ENCODE results near the gene TIMM29.
"Not testable (repeated sequence)": the region's sequence is repeated elsewhere in the genome, so short reads cannot be mapped to it uniquely, and the experiment has no call there.

The TIMM29 gene

DNA sequence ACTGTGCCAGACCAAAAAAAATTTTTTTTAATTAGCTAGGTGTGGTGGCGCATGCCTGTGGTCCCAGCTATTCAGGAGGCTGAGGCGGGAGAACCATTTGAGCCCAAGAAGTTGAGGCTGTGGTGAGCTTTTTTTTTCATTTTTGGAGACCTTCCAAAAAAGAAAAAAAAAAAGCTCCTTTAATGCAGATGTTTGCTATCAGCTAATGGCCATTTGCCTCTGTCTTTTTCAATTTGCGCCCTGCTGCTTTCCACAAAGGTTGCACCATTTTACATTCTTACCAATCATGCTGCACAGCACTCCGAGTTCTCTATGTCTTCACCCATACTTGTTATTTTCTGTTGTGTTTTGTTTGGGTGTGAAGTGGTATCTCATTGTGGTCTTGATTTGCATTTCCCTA lies 16.7 kb downstream of the TIMM29 start:
- DNase-seq (ENCODE audit: low spot score): no peak

- DNase-seq (ENCODE audit: low spot score): no peak
Measured at GRCh38 chr19:10946958-10947657, 18.5 kb downstream of the TIMM29 start.

- no peak for DNase-seq (ENCODE audit: low spot score)
Measured at GRCh38 chr19:10952809-10953208, 24.2 kb downstream of the TIMM29 start.

GRCh38 chr19:10959277-10959968 lies 30.8 kb downstream of the TIMM29 start:
- DNase-seq (ENCODE audit: low spot score): not testable (repeated sequence)

DNA sequence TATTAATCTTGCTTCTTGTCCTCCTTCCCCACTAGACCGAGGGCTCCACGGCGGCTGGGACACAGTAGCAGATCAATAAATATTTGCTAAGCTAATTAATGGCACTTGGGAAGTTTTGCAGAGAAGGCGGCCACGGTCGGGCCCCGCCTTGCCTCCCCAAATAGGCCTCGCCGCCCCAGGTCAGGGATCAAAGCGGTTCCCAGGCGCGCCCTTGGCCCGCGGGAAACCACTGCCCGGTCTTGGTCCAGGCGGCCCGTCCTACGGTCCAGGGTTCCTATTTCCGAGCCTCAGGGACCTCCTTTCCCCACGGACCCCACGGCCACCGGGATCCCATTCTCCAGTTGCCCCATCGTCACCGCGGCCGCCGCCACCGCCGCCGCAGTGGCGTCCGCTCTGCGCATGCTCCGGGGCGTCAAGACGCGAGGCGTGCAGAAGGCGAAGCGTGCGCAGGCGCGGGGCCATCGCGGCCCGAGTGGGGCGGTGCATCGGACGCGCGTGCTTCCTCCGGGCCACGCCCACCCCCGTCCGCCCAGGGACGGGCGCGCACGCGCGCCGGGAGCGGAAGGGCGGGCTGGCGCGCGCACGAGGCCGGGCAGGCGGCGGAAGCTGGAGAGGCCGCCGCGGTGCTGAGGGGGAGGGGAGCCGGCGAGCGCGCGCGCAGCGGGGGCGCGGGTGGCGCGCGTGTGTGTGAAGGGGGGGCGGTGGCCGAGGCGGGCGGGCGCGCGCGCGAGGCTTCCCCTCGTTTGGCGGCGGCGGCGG lies 31.9 kb downstream of the TIMM29 start, which contains the start of gene SMARCA4:
SMARCA4 (plus strand) TSS at position 717 of the 759 bp plus-strand sequence. CDS start 23,122 bp downstream, outside the sequence.
- peak; percentile 98 for DNase-seq (ENCODE audit: low spot score)

- DNase-seq (ENCODE audit: low spot score): no peak
Measured at GRCh38 chr19:10961073-10961860, 32.7 kb downstream of the TIMM29 start.

GRCh38 chr19:10962863-10963262 lies 34.3 kb downstream of the TIMM29 start:
- no peak for DNase-seq (ENCODE audit: low spot score)

DNA sequence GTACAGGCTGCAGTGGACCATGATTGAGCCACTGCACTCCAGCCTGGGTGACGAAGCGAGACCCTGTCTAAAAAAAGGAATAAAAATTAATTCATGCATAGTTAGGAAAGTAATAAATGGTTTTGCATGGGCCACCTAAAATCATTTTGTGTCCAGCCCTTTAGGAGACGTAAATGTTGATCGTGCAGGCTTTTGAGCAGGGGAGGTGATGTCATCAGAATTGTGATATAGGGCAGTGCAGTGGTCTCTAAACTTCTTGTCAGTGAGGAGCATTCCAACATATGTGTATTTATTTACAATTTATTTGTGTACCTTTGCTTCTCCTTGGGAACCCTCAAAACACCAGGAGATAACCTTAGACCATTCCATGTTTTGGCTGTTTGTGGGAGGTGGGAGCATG lies 35.3 kb downstream of the TIMM29 start:
- DNase-seq (ENCODE audit: low spot score): no peak

- no peak for DNase-seq (ENCODE audit: low spot score)
Measured at GRCh38 chr19:10964903-10965302, 36.3 kb downstream of the TIMM29 start.

DNA sequence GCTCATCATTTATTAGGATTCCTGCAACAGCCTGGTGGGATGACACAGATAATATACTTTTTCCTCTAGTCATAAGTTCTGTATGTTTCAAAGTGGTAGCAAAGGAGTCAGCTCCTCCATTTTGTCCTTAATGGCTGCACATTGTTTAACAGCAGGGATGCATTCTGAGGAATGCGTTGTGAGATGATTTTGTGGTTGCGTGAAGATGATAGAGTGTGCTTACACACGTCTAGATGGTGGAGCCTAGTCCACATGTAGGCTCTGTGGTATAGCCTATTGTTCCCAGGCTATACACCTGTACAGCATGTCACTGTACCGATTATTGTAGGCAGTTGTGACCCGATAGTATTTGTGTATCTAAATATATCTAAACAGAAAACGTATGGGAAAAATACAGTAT lies 36.8 kb downstream of the TIMM29 start:
- no peak for DNase-seq (ENCODE audit: low spot score)

- DNase-seq (ENCODE audit: low spot score): no peak
Measured at GRCh38 chr19:10966809-10967208, 38.2 kb downstream of the TIMM29 start.

GRCh38 chr19:10968527-10969135 lies 40.0 kb downstream of the TIMM29 start:
- no peak for DNase-seq (ENCODE audit: low spot score)

GRCh38 chr19:10971107-10971726 lies 42.6 kb downstream of the TIMM29 start:
- DNase-seq (ENCODE audit: low spot score): no peak

DNA sequence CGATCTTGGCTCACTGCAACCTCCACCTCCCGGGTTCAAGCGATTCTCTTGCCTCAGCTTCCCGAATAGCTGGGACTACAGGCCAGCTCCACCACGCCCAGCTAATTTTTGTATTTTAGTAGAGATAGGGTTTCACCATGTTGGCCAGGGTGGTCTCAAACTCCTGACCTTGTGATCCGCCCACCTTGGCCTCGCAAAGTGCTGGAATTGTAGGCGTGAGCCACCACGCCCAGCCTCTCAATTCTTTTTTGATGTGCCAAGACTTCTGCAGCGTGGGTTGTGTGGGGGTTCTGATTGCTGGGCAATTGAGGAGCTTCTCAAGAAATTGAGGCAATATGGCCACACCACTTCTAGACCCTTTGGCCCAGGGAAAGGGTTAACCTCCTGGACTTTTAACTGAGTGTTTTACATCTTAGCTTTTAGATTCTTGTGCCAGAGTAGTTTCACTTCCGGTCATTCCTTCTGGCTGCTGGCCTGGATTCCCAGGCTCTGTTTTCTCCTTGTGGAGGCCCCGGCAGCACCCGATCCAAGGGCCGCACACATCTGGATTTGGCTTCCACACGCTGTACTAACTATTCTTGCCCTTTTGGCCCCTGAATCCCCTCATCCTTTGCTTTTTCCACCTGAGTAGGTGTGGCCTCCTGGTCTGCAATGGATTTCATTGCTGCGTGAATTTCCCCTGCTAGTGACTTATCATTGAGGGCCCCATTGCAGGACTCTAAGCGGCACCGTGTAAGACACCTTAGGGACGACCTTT lies 46.9 kb downstream of the TIMM29 start:
- no peak for DNase-seq (ENCODE audit: low spot score)

DNA sequence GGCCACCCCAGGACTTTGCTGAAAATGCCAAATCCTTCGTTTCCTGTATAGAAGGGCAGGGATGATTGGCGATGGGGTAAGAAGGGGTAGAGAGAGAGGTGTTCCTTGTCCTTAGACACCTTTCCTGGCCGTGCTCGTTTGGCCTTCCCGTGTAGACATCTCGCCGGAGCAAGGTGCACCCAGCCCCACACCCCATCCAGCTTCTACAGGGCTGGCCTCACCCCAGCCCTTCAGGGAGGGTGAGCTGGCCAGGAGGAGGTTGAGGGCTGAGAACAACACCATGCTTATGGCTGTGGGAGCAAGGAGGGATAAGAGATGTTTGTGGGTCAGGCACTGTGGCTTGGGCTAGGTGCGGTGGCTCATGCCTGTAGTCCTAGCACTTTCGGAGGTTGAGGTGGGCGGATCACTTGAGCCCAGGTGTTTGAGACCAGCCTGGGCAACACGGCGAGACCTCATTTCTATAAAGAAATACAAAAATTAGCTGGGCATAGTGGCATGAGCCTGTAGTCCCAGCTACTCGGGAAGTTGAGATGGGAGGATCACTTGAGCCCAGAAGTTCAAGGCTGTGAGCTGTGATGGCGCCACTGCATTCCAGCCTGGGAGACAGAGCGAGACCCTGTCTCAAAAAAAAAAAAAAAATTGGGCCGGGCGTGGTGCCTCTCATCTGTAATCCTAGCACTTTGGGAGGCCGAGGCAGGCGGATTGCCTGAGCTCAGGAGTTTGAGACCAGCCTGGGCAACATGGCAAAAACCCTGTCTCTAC lies 47.7 kb downstream of the TIMM29 start:
- no peak for DNase-seq (ENCODE audit: low spot score)

DNA sequence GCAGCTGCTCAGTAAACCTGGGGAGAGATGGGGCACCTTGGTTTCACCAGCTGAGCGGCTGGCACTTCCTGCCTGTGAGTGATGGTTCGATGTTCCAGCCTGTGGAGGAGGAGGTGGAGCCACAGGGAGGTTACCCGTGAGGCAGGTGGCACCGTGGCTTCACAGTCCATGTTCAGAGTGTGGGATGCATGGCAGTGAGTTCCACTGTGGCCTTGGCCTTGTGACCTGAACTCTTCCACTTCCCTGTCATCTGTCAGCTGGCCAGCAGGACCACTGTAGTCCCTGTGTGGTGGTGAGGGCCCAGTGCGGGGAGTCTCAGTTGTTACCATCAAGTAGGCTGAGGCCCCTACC lies 49.1 kb downstream of the TIMM29 start:
- no peak for DNase-seq (ENCODE audit: low spot score)

Data from CD4-positive, alpha-beta T cell treated with Interleukin-6 at 100 ng/mL for 8 hours (primary cell).